Measurements from ENCODE around the gene PPP2R5C. TPM values are rescaled to one million over a fixed set of nuclear protein-coding genes. Genes with fewer than 3 reads are reported as not detected.

Gene PPP2R5C
- total RNA-seq, 1 donor from 2014 or later = 198 TPM

- Histone ChIP-seq H3K4me3 (peak overlapping the region; percentile 87), H3K27ac (replicated peaks) (peak overlapping the region; percentile 97), H3K27me3 (ENCODE audit: low read depth) (no peaks in the 10 kb centered on the region), H3K9me3 (replicated peaks) (no peaks in the 10 kb centered on the region), H3K4me1 (peaks cover 26% of the 10 kb centered on the region), H3K36me3 (no peaks in the 10 kb centered on the region)
- TF ChIP-seq, protein P1, sequence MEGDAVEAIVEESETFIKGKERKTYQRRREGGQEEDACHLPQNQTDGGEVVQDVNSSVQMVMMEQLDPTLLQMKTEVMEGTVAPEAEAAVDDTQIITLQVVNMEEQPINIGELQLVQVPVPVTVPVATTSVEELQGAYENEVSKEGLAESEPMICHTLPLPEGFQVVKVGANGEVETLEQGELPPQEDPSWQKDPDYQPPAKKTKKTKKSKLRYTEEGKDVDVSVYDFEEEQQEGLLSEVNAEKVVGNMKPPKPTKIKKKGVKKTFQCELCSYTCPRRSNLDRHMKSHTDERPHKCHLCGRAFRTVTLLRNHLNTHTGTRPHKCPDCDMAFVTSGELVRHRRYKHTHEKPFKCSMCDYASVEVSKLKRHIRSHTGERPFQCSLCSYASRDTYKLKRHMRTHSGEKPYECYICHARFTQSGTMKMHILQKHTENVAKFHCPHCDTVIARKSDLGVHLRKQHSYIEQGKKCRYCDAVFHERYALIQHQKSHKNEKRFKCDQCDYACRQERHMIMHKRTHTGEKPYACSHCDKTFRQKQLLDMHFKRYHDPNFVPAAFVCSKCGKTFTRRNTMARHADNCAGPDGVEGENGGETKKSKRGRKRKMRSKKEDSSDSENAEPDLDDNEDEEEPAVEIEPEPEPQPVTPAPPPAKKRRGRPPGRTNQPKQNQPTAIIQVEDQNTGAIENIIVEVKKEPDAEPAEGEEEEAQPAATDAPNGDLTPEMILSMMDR (IDR thresholded peaks at IDR 0.05; ENCODE audit: borderline replicate concordance) = no peak
- DNase-seq = no peak
- intact Hi-C loops (cut with micrococcal nuclease) = no loop called here
Observed at GRCh38 chr14:101948666-101949216, 187.2 kb downstream of the PPP2R5C start.

DNA sequence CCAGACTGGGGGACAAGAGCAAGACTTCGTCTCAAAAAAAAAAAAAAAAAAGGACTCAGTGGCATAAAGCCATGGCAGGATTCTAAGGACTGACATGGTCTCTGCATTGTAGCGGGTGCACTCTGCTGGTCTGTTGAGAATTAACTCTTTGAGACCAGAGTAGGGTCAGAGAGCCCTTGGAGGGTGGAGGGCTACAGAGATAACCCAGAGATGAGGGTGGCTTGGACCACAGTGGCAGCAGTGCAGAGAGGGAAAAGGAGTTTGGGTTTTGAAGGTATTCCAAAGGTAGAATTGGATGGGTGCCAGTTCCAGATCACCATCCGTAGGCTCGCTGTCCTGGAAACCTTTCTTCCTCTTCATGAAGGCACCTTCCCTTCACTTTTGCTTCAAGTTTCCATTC, 188.6 kb downstream of the PPP2R5C start:
- Histone ChIP-seq H3K4me3 (no peak overlapping the region), H3K4me1 (peaks cover 26% of the 10 kb centered on the region), H3K36me3 (no peaks in the 10 kb centered on the region), H3K27ac (replicated peaks) (no peak overlapping the region), H3K27me3 (ENCODE audit: low read depth) (no peaks in the 10 kb centered on the region), H3K9me3 (replicated peaks) (no peaks in the 10 kb centered on the region)
- DNase-seq = no peak
- TF ChIP-seq, protein P1 (IDR thresholded peaks at IDR 0.05; ENCODE audit: borderline replicate concordance) = no peak
- intact Hi-C loops (cut with micrococcal nuclease) = no loop called here

- TF ChIP-seq, protein P1 (IDR thresholded peaks at IDR 0.05; ENCODE audit: borderline replicate concordance) = no peak
- Histone ChIP-seq H3K27me3 (ENCODE audit: low read depth) (no peaks in the 10 kb centered on the region), H3K4me3 (no peak overlapping the region), H3K9me3 (replicated peaks) (no peaks in the 10 kb centered on the region), H3K4me1 (peaks cover 26% of the 10 kb centered on the region), H3K36me3 (no peaks in the 10 kb centered on the region), H3K27ac (replicated peaks) (no peak overlapping the region)
- intact Hi-C loops (cut with micrococcal nuclease) = no loop called here
- no peak for DNase-seq
Observed at GRCh38 chr14:101950516-101951215, 189.2 kb downstream of the PPP2R5C start.

- DNase-seq = no peak
- Histone ChIP-seq H3K27ac (replicated peaks) (no peak overlapping the region), H3K36me3 (no peaks in the 10 kb centered on the region), H3K4me1 (peaks cover 21% of the 10 kb centered on the region), H3K27me3 (ENCODE audit: low read depth) (no peaks in the 10 kb centered on the region), H3K4me3 (no peak overlapping the region), H3K9me3 (replicated peaks) (no peaks in the 10 kb centered on the region)
- TF ChIP-seq, protein P1 (IDR thresholded peaks at IDR 0.05; ENCODE audit: borderline replicate concordance) = no peak
- intact Hi-C loops (cut with micrococcal nuclease) = no loop called here
Observed at GRCh38 chr14:101953151-101953550, 191.6 kb downstream of the PPP2R5C start.

- Histone ChIP-seq H3K4me1 (peaks cover 7% of the 10 kb centered on the region), H3K4me3 (no peak overlapping the region), H3K27ac (replicated peaks) (no peak overlapping the region), H3K36me3 (no peaks in the 10 kb centered on the region), H3K27me3 (ENCODE audit: low read depth) (no peaks in the 10 kb centered on the region), H3K9me3 (replicated peaks) (no peaks in the 10 kb centered on the region)
- no peak for DNase-seq
- intact Hi-C loops (cut with micrococcal nuclease) = no loop called here
- TF ChIP-seq, protein P1 (IDR thresholded peaks at IDR 0.05; ENCODE audit: borderline replicate concordance) = no peak
Observed at GRCh38 chr14:101954501-101954900, 193.0 kb downstream of the PPP2R5C start.

Data from left ventricle myocardium inferior (tissue), 1 donor.